Measurements from ENCODE around the gene BTG2. TPM values are rescaled to one million over a fixed set of nuclear protein-coding genes. Genes with fewer than 3 reads are reported as not detected.

BTG2 gene
- total RNA-seq, 1 donor from 2014 or later, result 110 TPM

- H3K27me3 Mint-ChIP-seq, result no peaks in the 10 kb centered on the region
These were observed 4.6 kb upstream of the BTG2 start for GRCh38 chr1:203300441-203301330.

GRCh38 chr1:203301331-203301668, 4.0 kb upstream of the BTG2 start:
- Mint-ChIP-seq H3K27ac (no peak overlapping the region), H3K4me3 (ENCODE audit: low read depth) (no peak overlapping the region), H3K36me3 (ENCODE audit: insufficient read depth) (no peaks in the 10 kb centered on the region), H3K9me3 (ENCODE audit: low read depth) (no peaks in the 10 kb centered on the region), H3K27me3 (no peaks in the 10 kb centered on the region), H3K4me1 (ENCODE audit: low read depth) (peaks cover 16% of the 10 kb centered on the region)
- no peak for DNase-seq (ENCODE audit: low spot score, unreplicated experiment)
- TF ChIP-seq CTCF (IDR thresholded peaks at IDR 0.05; ENCODE audit: unreplicated experiment), result no peak

More at GRCh38 chr1:203300441-203301330, 4.6 kb upstream of the BTG2 start:
- peaks cover 16% of the 10 kb centered on the region for H3K4me1 Mint-ChIP-seq (ENCODE audit: low read depth)
- H3K27ac Mint-ChIP-seq, result no peak overlapping the region
- H3K4me3 Mint-ChIP-seq (ENCODE audit: low read depth), result no peak overlapping the region
- no peaks in the 10 kb centered on the region for H3K9me3 Mint-ChIP-seq (ENCODE audit: low read depth)
- TF ChIP-seq CTCF (IDR thresholded peaks at IDR 0.05; ENCODE audit: unreplicated experiment), result no peak
- DNase-seq (ENCODE audit: low spot score, unreplicated experiment), result no peak
- H3K36me3 Mint-ChIP-seq (ENCODE audit: insufficient read depth), result no peaks in the 10 kb centered on the region

- no peak for TF ChIP-seq CTCF (IDR thresholded peaks at IDR 0.05; ENCODE audit: unreplicated experiment)
- peaks cover 7% of the 10 kb centered on the region for H3K36me3 Mint-ChIP-seq (ENCODE audit: insufficient read depth)
- no peak overlapping the region for H3K4me3 Mint-ChIP-seq (ENCODE audit: low read depth)
- peaks cover 25% of the 10 kb centered on the region for H3K4me1 Mint-ChIP-seq (ENCODE audit: low read depth)
- no peaks in the 10 kb centered on the region for H3K9me3 Mint-ChIP-seq (ENCODE audit: low read depth)
- H3K27ac Mint-ChIP-seq, result no peak overlapping the region
- no peaks in the 10 kb centered on the region for H3K27me3 Mint-ChIP-seq
- DNase-seq (ENCODE audit: low spot score, unreplicated experiment), result no peak
These were observed 2.9 kb upstream of the BTG2 start for GRCh38 chr1:203302456-203302855.

GRCh38 chr1:203302894-203303293, 2.4 kb upstream of the BTG2 start:
- H3K27me3 Mint-ChIP-seq, result no peaks in the 10 kb centered on the region
- no peak for DNase-seq (ENCODE audit: low spot score, unreplicated experiment)
- TF ChIP-seq CTCF (IDR thresholded peaks at IDR 0.05; ENCODE audit: unreplicated experiment), result no peak
- H3K27ac Mint-ChIP-seq, result no peak overlapping the region
- H3K36me3 Mint-ChIP-seq (ENCODE audit: insufficient read depth), result peaks cover 9% of the 10 kb centered on the region
- peaks cover 29% of the 10 kb centered on the region for H3K4me1 Mint-ChIP-seq (ENCODE audit: low read depth)
- no peaks in the 10 kb centered on the region for H3K9me3 Mint-ChIP-seq (ENCODE audit: low read depth)
- no peak overlapping the region for H3K4me3 Mint-ChIP-seq (ENCODE audit: low read depth)

GRCh38 chr1:203304391-203304918, 864 bp upstream of the BTG2 start:
- Mint-ChIP-seq H3K27ac (peak overlapping the region; percentile 95), H3K4me1 (ENCODE audit: low read depth) (peaks cover 43% of the 10 kb centered on the region), H3K27me3 (no peaks in the 10 kb centered on the region), H3K9me3 (ENCODE audit: low read depth) (no peaks in the 10 kb centered on the region), H3K36me3 (ENCODE audit: insufficient read depth) (peaks cover 20% of the 10 kb centered on the region), H3K4me3 (ENCODE audit: low read depth) (peak overlapping the region; percentile 53)
- TF ChIP-seq CTCF (IDR thresholded peaks at IDR 0.05; ENCODE audit: unreplicated experiment), result no peak
- DNase-seq (ENCODE audit: low spot score, unreplicated experiment), result no peak

Data from progenitor cell of endocrine pancreas (in vitro differentiated cells).